GM12891 (cell line): ENCODE data around the gene ZNF205.

Source experiments
- DNase-seq: peaks from one replicate; pipeline ENCODE4 v3.0.0; 2011; ENCODE audit warnings: low spot score; ENCODE audit not compliant: insufficient read length
- FAIRE-seq: peaks from 2 replicates; lab custom pipeline; 2011; peaks lifted over from hg19 to GRCh38; lab: Jason Lieb, UNC
- PAX5 ChIP-seq: IDR thresholded peaks from 2 replicates; pipeline ENCODE4 v1.6.1; 2011; ENCODE audit warnings: low read length, moderate library complexity, mild to moderate bottlenecking; ENCODE audit not compliant: insufficient read depth, severe bottlenecking
- POLR2A ChIP-seq: IDR thresholded peaks from 2 replicates; pipeline ENCODE4 v1.6.1; 2011; ENCODE audit warnings: low read depth, low read length, control low read depth
- POLR2AphosphoS5 ChIP-seq: IDR thresholded peaks from 2 replicates; pipeline ENCODE4 v1.6.1; 2011; ENCODE audit warnings: low read depth, low read length, control low read depth
- POU2F2 ChIP-seq: IDR thresholded peaks from 2 replicates; pipeline ENCODE4 v1.6.1; 2011; ENCODE audit warnings: low read depth, mild to moderate bottlenecking, control low read depth, low read length, moderate library complexity
- SPI1 ChIP-seq: IDR thresholded peaks from 2 replicates; pipeline ENCODE4 v1.6.1; 2011; ENCODE audit warnings: low read depth, low read length, control low read depth
- TAF1 ChIP-seq: IDR thresholded peaks from 2 replicates; pipeline ENCODE4 v1.6.1; 2011; ENCODE audit warnings: low read depth, low read length, control low read depth

The ZNF205 gene

GRCh38 chr16:3142770-3143169 lies 30.4 kb downstream of the ZNF205 start:
- no peak for TF ChIP-seq TAF1
- TF ChIP-seq POLR2A, result no peak
- TF ChIP-seq POLR2AphosphoS5, result no peak
- TF ChIP-seq POU2F2, result no peak
- TF ChIP-seq PAX5, result no peak
- no peak for TF ChIP-seq SPI1
- DNase-seq, result no peak
- FAIRE-seq, result no peak

DNA sequence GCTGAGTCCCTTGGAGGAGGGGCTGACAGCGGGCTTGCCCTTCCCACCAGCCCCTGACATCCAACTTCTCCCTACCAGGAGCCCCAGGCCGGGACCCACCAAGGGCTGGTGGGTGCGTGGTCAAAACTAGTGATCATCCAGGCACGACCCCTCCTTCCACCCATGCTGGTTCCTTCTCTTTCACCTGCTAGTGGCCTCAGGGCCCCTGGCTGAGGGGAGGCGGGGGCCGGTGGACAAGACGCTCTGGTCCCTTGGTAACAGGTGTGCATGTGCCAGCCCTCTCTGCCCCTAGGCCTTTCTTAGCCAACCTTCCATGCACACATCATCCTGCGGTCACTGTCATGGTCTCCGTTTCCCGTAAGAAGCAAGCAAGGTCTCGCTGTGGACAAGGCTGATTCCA lies 30.8 kb downstream of the ZNF205 start:
- FAIRE-seq, result no peak
- DNase-seq, result no peak
- TF ChIP-seq SPI1 (no peak), PAX5 (no peak), POLR2AphosphoS5 (no peak)

GRCh38 chr16:3143598-3144320 lies 31.4 kb downstream of the ZNF205 start:
- TF ChIP-seq SPI1 (no peak), POLR2AphosphoS5 (no peak), POLR2A (no peak), TAF1 (no peak), PAX5 (no peak), POU2F2 (no peak)
- FAIRE-seq, result no peak
- no peak for DNase-seq

GRCh38 chr16:3144321-3144983 lies 32.1 kb downstream of the ZNF205 start:
- TF ChIP-seq TAF1 (no peak), SPI1 (no peak), POLR2AphosphoS5 (no peak), POLR2A (no peak), POU2F2 (no peak), PAX5 (no peak)
- no peak for FAIRE-seq

GRCh38 chr16:3145151-3145550 lies 32.8 kb downstream of the ZNF205 start:
- FAIRE-seq, result no peak
- DNase-seq, result no peak
- no peak for TF ChIP-seq TAF1
- TF ChIP-seq SPI1, result no peak
- no peak for TF ChIP-seq POU2F2
- no peak for TF ChIP-seq POLR2AphosphoS5
- no peak for TF ChIP-seq POLR2A
- TF ChIP-seq PAX5, result no peak

More at GRCh38 chr16:3144321-3144983, 32.1 kb downstream of the ZNF205 start:
- no peak for DNase-seq

- no peak for TF ChIP-seq POLR2A
- TF ChIP-seq POLR2AphosphoS5, result no peak
- TF ChIP-seq PAX5, result no peak
- no peak for TF ChIP-seq SPI1
- TF ChIP-seq POU2F2, result no peak
- no peak for TF ChIP-seq TAF1
- DNase-seq, result no peak
- FAIRE-seq, result no peak
These were observed 33.3 kb downstream of the ZNF205 start for GRCh38 chr16:3145660-3146059.

- FAIRE-seq (no peak), DNase-seq (no peak)
- TF ChIP-seq SPI1, result no peak
- no peak for TF ChIP-seq TAF1
- no peak for TF ChIP-seq POLR2A
- no peak for TF ChIP-seq POLR2AphosphoS5
- TF ChIP-seq PAX5, result no peak
- TF ChIP-seq POU2F2, result no peak
These were observed 34.8 kb downstream of the ZNF205 start for GRCh38 chr16:3147046-3147756.

DNA sequence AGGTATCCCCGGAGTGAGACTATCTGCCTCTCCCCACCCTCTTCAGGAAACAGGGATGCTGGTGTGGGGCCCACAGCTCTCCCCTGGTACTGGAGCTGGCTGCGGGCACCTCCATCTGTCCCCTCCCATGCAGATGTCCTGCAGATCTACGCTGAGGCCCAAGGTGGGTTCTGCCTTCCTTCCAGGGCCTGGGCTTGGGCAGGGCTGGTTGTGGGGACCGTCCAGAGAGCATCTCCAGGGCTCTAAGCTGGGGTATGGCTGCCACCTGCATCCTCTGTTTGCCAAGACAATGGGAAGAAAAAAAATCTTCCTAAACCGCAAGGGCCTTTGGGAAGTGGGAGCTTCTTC lies 35.3 kb downstream of the ZNF205 start:
- TF ChIP-seq PAX5 (no peak), TAF1 (no peak), POLR2A (no peak), POU2F2 (no peak), POLR2AphosphoS5 (no peak), SPI1 (no peak)
- DNase-seq, result no peak
- no peak for FAIRE-seq
